Occipital lobe (tissue), 2 donors: ENCODE results near the gene GAS1. TPM values are rescaled to one million over a fixed set of nuclear protein-coding genes. Genes with fewer than 3 reads are reported as not detected.

Experiments used
- DNase-seq: peaks from one replicate; lab custom pipeline; 2025; lab: John Stamatoyannopoulos, UW
- total RNA-seq: library from RNA; depleted of rRNA; stranded (reverse); fragments of >200 nt; gene quantifications from one replicate; pipeline ENCODE4 v1.2.3, GENCODE V29; 2014

Gene GAS1
- total RNA-seq, 1 donor from 2014 or later, result 33.5 TPM

- DNase-seq, result no peak
These were observed 21.2 kb downstream of the GAS1 start for GRCh38 chr9:86926145-86926544.

- DNase-seq, result no peak
These were observed 21.6 kb downstream of the GAS1 start for GRCh38 chr9:86925686-86926085.

DNA sequence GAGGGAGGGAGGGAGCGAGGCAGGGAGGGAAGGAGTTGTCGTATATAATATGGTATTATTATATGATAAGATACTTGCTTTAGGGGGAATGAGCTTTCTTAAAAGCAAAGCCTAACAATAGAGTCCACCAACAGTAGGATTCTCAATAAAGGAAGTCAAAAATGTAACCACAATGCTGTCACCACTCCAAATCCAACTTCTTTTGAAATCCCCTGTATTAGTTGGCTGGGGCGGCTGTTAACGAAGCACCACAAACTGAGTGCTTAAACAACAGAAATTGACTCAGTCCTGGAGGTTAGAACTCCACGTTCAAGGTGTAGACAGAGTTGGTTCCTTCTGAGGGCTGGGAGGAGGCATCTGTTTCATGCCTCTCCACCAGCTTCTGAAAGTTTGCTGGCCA, 23.1 kb downstream of the GAS1 start:
- DNase-seq, result no peak

DNA sequence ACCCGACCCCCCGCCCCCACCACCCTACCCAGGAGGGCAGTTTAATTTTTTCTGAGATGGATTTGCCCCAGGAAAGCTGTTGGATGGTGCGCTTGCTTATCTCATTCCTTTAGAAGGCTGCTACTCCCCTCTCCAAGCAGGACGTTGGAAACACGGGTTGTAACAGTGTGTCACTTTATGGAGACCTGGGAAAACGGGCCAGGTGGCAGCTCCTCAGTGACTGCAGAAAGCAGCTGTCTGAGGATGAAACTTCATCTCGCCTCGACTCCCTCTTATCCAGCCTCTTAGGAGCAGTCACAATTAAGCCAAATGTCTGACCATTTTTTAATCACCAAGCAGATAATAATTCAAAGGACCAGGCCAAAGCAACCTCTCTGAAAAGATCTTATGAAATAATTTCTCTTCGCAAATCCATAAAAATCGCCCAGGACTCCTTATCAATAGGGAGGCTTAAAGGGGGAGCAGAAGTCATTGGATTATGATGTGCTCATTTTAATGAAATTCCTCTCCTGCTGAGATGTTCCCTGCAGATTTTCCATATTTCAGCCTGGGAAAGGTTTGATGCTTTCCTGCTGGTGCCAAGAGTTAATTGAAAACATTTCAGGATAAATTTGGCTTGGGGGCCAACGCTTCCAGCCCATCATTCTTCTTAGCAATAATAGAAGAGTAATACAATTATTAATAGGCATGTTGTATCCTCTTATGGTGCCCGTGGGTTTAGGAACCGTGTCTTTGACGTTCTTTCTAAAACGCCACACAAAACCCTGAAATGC, 26.0 kb downstream of the GAS1 start:
- DNase-seq, result no peak

- no peak for DNase-seq
These were observed 28.8 kb downstream of the GAS1 start for GRCh38 chr9:86918556-86918955.

DNA sequence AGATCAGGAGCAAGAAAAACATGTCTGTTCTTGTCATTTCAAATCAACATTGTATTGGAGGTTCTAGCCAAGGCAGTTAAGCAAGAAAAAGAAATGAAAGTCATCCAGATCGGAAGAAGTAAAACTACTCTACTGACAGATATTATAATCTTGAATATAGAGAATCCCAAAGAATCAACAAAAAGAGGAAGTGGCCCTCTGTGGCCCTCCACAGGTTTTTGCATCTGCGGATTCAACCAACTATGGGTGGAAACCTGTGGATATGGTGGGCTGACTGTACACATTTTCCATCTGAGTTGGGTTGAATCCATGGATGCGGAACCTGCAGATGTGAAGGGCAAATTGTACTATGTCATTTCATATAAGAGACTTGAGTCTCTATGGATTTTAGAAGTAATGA, 35.1 kb downstream of the GAS1 start:
- DNase-seq, result no peak

- DNase-seq, result no peak
These were observed 37.9 kb downstream of the GAS1 start for GRCh38 chr9:86909388-86909787.

GRCh38 chr9:86908261-86908660, 39.0 kb downstream of the GAS1 start:
- no peak for DNase-seq

GRCh38 chr9:86907346-86907745, 40.0 kb downstream of the GAS1 start:
- no peak for DNase-seq

- DNase-seq, result no peak
These were observed 43.6 kb downstream of the GAS1 start for GRCh38 chr9:86903734-86904085.

GRCh38 chr9:86902991-86903733, 44.1 kb downstream of the GAS1 start:
- no peak for DNase-seq

- DNase-seq, result no peak
These were observed 44.7 kb downstream of the GAS1 start for GRCh38 chr9:86902586-86902985.

GRCh38 chr9:86902176-86902575, 45.1 kb downstream of the GAS1 start:
- DNase-seq, result no peak

DNA sequence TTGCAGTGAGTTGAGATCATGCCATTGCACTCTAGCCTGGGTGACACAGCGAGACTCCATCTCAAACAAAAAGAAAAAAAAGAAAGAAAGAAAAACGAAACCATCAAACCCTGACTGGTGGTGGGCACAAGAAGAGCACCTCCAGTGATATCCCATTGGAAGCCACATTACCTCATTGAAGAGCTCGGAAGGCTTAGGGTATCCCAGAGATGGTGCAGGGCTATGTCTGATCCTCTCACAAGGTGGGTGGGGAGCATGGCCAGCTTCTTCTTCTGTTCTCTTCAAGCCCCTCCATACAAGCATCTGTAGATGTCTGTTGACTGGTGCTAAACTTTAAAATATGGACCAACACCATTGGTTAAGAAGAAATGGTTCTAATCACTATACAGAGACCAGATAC, 45.8 kb downstream of the GAS1 start:
- no peak for DNase-seq
